ENCODE measurements around the gene MICAL3.

The MICAL3 gene

DNA sequence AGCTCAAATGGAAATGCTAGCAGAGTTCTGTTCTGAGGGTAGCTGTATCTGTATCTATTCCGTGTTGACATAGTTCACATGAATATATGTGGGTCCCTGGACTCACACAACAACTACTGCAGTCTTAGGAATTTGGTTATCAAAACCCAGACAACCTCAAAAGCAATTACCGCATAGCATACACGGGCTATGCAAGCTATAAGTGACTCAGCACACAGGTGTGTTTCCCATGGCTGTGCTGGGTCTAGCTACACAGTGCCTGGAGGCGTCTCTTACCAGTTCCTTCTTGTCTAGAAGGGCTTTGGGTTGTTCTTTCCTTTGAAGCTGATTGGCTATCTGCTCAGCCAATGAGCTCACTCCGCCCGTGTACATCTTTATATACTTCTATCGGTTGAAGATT, 151.9 kb downstream of the MICAL3 start:
- no peak overlapping the region for H3K27ac ChIP-seq (ENCODE audit: poor library complexity, severe bottlenecking)
- H3K36me3 ChIP-seq (ENCODE audit: low read depth): peaks cover 68% of the 10 kb centered on the region
- no peak overlapping the region for H3K4me3 ChIP-seq (ENCODE audit: severe bottlenecking)
- peaks cover 4% of the 10 kb centered on the region for H3K4me1 ChIP-seq (ENCODE audit: insufficient read depth, poor library complexity, severe bottlenecking)
- DNase-seq (ENCODE audit: low spot score): no peak
- no peaks in the 10 kb centered on the region for H3K27me3 ChIP-seq (ENCODE audit: insufficient read depth, poor library complexity, severe bottlenecking)
- no peaks in the 10 kb centered on the region for H3K9me3 ChIP-seq (ENCODE audit: severe bottlenecking)
- peak; percentile 94 for ATAC-seq (ENCODE audit: low read depth)
- TF ChIP-seq, protein P1, sequence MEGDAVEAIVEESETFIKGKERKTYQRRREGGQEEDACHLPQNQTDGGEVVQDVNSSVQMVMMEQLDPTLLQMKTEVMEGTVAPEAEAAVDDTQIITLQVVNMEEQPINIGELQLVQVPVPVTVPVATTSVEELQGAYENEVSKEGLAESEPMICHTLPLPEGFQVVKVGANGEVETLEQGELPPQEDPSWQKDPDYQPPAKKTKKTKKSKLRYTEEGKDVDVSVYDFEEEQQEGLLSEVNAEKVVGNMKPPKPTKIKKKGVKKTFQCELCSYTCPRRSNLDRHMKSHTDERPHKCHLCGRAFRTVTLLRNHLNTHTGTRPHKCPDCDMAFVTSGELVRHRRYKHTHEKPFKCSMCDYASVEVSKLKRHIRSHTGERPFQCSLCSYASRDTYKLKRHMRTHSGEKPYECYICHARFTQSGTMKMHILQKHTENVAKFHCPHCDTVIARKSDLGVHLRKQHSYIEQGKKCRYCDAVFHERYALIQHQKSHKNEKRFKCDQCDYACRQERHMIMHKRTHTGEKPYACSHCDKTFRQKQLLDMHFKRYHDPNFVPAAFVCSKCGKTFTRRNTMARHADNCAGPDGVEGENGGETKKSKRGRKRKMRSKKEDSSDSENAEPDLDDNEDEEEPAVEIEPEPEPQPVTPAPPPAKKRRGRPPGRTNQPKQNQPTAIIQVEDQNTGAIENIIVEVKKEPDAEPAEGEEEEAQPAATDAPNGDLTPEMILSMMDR (IDR thresholded peaks at IDR 0.05; ENCODE audit: poor library complexity, severe bottlenecking): no peak

DNA sequence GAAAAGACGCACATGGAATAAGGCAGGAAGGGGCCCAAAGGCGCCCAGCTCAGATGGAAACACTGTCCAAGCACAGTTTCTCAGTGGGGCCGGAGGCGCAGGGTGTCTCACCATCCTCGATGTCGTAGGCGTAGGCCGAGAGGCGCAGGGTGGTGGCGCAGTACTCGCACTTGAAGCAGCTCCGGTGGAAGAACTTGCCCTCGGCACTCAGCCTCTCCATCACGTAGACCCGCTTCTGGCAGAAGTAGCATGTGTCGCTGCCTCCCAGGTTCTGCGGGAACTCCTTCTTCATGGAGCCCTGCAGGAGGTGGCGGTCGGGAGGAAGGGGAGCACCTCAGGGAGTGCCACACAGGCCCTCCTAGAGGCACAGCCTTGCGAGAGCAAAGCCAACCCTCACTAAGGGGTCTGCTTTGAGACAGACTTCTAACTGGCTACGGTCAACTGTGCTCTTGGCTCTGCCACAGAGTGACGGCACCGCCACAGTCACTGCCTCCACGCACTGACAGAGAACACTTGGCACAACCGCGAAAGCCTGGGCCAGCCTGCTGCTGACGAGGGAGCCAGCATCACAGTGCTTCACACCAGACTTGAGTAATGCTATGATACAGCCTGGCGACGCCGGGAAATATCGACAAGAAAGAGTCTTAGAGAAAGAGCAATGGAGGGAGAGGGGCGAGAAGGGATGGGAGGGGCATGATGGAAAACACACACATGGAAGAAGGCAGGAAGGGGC, 152.5 kb downstream of the MICAL3 start:
- no peak overlapping the region for H3K27ac ChIP-seq (ENCODE audit: poor library complexity, severe bottlenecking)

DNA sequence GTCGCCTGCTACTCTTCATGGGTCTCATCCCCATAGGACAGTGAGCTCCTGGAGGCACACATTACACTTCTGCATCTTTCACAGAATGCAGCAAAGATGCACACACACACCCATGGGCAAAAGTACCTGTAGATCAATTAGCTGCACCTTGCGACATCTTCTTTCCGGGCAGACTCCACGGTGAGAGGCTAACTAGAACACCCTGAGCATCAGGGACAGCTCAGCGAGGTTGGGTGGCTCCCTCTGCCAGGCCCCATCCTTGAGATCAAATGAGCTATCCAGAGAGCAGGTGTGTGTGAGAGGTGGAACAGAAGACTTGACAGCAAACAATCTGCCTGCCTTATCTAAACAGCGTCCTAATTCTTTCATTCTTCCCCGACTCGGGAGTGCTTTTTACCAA, 154.0 kb downstream of the MICAL3 start:
- peaks cover 88% of the 10 kb centered on the region for H3K36me3 ChIP-seq (ENCODE audit: low read depth)

More for the DNA sequence above, 152.5 kb downstream of the MICAL3 start:
- Histone ChIP-seq H3K4me1 (ENCODE audit: insufficient read depth, poor library complexity, severe bottlenecking) (peaks cover 4% of the 10 kb centered on the region), H3K4me3 (ENCODE audit: severe bottlenecking) (no peak overlapping the region), H3K27me3 (ENCODE audit: insufficient read depth, poor library complexity, severe bottlenecking) (no peaks in the 10 kb centered on the region), H3K9me3 (ENCODE audit: severe bottlenecking) (no peaks in the 10 kb centered on the region), H3K36me3 (ENCODE audit: low read depth) (peaks cover 73% of the 10 kb centered on the region)
- ATAC-seq (ENCODE audit: low read depth) (no peak), DNase-seq (ENCODE audit: low spot score) (no peak)
- TF ChIP-seq, protein P1 (IDR thresholded peaks at IDR 0.05; ENCODE audit: poor library complexity, severe bottlenecking): no peak

DNA sequence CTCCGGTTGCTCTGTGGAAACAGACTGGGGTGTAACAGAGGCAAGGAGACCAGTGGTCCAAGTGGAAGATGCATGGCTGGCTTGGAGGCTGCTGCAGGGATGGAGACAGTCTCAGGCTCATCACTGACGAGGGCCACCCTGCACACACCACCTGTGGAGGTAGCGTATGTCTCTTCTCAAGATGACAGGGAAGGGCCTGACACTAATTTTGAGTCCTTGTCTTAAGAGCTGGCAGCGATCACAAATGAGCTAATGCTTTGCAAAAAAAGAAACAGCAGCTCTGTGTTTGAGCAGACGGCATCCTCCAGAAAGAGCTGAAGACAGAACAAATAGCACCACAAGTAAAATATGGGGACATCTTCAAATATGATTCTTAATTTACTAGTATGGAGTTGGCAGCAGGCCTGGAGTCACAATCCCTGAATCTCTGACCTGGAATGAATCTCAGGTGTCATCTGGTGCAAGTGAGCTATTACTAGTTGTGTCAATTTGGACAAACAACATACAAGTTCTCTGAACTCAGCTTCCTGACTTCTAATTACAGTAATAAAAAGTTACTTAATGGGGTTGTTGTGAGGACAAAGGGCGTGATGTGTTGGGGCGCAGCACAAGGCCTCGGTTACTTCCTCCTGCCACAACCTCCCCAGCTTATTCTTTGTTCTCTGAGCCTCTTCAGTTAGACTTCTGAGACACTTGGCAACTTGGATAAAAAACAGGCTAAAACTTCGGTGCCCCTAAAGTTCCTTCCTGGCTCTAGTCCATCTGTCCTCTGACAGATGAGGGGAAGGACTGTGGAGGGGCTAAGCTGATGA, 154.9 kb downstream of the MICAL3 start:
- DNase-seq (ENCODE audit: low spot score): no peak
- TF ChIP-seq, protein P1 (IDR thresholded peaks at IDR 0.05; ENCODE audit: poor library complexity, severe bottlenecking): no peak
- ATAC-seq (ENCODE audit: low read depth): no peak

More for the DNA sequence above, 154.0 kb downstream of the MICAL3 start:
- peaks cover 4% of the 10 kb centered on the region for H3K4me1 ChIP-seq (ENCODE audit: insufficient read depth, poor library complexity, severe bottlenecking)
- DNase-seq (ENCODE audit: low spot score): no peak
- no peak for ATAC-seq (ENCODE audit: low read depth)
- H3K27me3 ChIP-seq (ENCODE audit: insufficient read depth, poor library complexity, severe bottlenecking): no peaks in the 10 kb centered on the region
- H3K9me3 ChIP-seq (ENCODE audit: severe bottlenecking): no peaks in the 10 kb centered on the region
- H3K4me3 ChIP-seq (ENCODE audit: severe bottlenecking): no peak overlapping the region
- H3K27ac ChIP-seq (ENCODE audit: poor library complexity, severe bottlenecking): no peak overlapping the region
- TF ChIP-seq, protein P1 (IDR thresholded peaks at IDR 0.05; ENCODE audit: poor library complexity, severe bottlenecking): no peak

More for the DNA sequence above, 154.9 kb downstream of the MICAL3 start:
- Histone ChIP-seq H3K27me3 (ENCODE audit: insufficient read depth, poor library complexity, severe bottlenecking) (no peaks in the 10 kb centered on the region), H3K4me3 (ENCODE audit: severe bottlenecking) (no peak overlapping the region), H3K36me3 (ENCODE audit: low read depth) (peaks cover 88% of the 10 kb centered on the region), H3K9me3 (ENCODE audit: severe bottlenecking) (no peaks in the 10 kb centered on the region), H3K27ac (ENCODE audit: poor library complexity, severe bottlenecking) (no peak overlapping the region), H3K4me1 (ENCODE audit: insufficient read depth, poor library complexity, severe bottlenecking) (peaks cover 4% of the 10 kb centered on the region)
